Measurements from ENCODE around the gene GNAI2. TPM values are rescaled to one million over a fixed set of nuclear protein-coding genes. Genes with fewer than 3 reads are reported as not detected.

The GNAI2 gene
- total RNA-seq, 2 experiments from 2014 or later = 515 to 531 TPM

- peaks cover 19% of the 10 kb centered on the region for H3K27me3 Mint-ChIP-seq (ENCODE audit: low read depth)
- POLR2A ChIA-PET = interaction anchor here (0.7 to 4.7 kb wide), 9 partner anchors 9 to 83 kb away, joined by 3 to 21 read pairs (median 3); partner anchors contain the start of gene LSMEM2
These were observed 41.0 kb upstream of the GNAI2 start for GRCh38 chr3:50194903-50195500.

GRCh38 chr3:50195501-50196252, 40.3 kb upstream of the GNAI2 start:
- ATAC-seq = no peak
- CTCF ChIA-PET = interaction anchor here (0.9 to 6.7 kb wide), 19 partner anchors 7 to 394 kb away, joined by 3 to 185 read pairs (median 7); partner anchors contain the start of genes GNAI2, IFRD2 and SLC38A3

More at GRCh38 chr3:50194903-50195500, 41.0 kb upstream of the GNAI2 start:
- no peak overlapping the region for H3K4me3 Mint-ChIP-seq
- DNase-seq (peak; percentile 47), ATAC-seq (peak; percentile 55)
- peaks cover 16% of the 10 kb centered on the region for H3K4me1 Mint-ChIP-seq (ENCODE audit: low read depth)
- CTCF ChIA-PET = interaction anchor here (0.7 to 6.7 kb wide), 35 partner anchors 7 to 393 kb away, joined by 3 to 185 read pairs (median 4); partner anchors contain the start of genes GNAI2, HYAL3, IFRD2 and NAA80
- H3K27ac Mint-ChIP-seq = peak overlapping the region; percentile 20
- H3K36me3 Mint-ChIP-seq (ENCODE audit: low read depth) = no peaks in the 10 kb centered on the region
- H3K9me3 Mint-ChIP-seq (ENCODE audit: insufficient read depth) = no peaks in the 10 kb centered on the region

GRCh38 chr3:50196253-50196801, 39.7 kb upstream of the GNAI2 start:
- peaks cover 16% of the 10 kb centered on the region for H3K4me1 Mint-ChIP-seq (ENCODE audit: low read depth)
- H3K9me3 Mint-ChIP-seq (ENCODE audit: insufficient read depth) = no peaks in the 10 kb centered on the region
- H3K27me3 Mint-ChIP-seq (ENCODE audit: low read depth) = peaks cover 24% of the 10 kb centered on the region
- DNase-seq = no peak
- CTCF ChIA-PET = interaction anchor here (1.3 to 6.7 kb wide), 3 partner anchors 30 to 394 kb away, joined by 5 to 185 read pairs (median 42); no protein-coding TSS in a partner anchor
- H3K36me3 Mint-ChIP-seq (ENCODE audit: low read depth) = no peaks in the 10 kb centered on the region
- POLR2A ChIA-PET = interaction anchor here (1.2 to 4.7 kb wide), 3 partner anchors 25 to 82 kb away, joined by 3 to 21 read pairs (median 6); partner anchors contain the start of gene LSMEM2
- no peak for ATAC-seq
- no peak overlapping the region for H3K4me3 Mint-ChIP-seq
- H3K27ac Mint-ChIP-seq = no peak overlapping the region

More at GRCh38 chr3:50195501-50196252, 40.3 kb upstream of the GNAI2 start:
- no peaks in the 10 kb centered on the region for H3K9me3 Mint-ChIP-seq (ENCODE audit: insufficient read depth)
- no peak for DNase-seq
- H3K4me1 Mint-ChIP-seq (ENCODE audit: low read depth) = peaks cover 16% of the 10 kb centered on the region
- H3K27me3 Mint-ChIP-seq (ENCODE audit: low read depth) = peaks cover 19% of the 10 kb centered on the region
- no peak overlapping the region for H3K27ac Mint-ChIP-seq
- no peak overlapping the region for H3K4me3 Mint-ChIP-seq
- POLR2A ChIA-PET = interaction anchor here (1.2 to 4.7 kb wide), 5 partner anchors 9 to 83 kb away, joined by 3 to 21 read pairs (median 6); partner anchors contain the start of gene LSMEM2
- H3K36me3 Mint-ChIP-seq (ENCODE audit: low read depth) = no peaks in the 10 kb centered on the region

GRCh38 chr3:50201573-50202315, 34.3 kb upstream of the GNAI2 start:
- no peak overlapping the region for H3K27ac Mint-ChIP-seq
- ChIA-PET POLR2A (no interaction called here), CTCF (interaction anchor here (1.3 kb wide), 2 partner anchors 7 to 9 kb away, joined by 4 read pairs; no protein-coding TSS in a partner anchor)
- H3K27me3 Mint-ChIP-seq (ENCODE audit: low read depth) = peaks cover 41% of the 10 kb centered on the region
- ATAC-seq = no peak
- H3K4me1 Mint-ChIP-seq (ENCODE audit: low read depth) = no peaks in the 10 kb centered on the region
- no peaks in the 10 kb centered on the region for H3K9me3 Mint-ChIP-seq (ENCODE audit: insufficient read depth)
- H3K36me3 Mint-ChIP-seq (ENCODE audit: low read depth) = no peaks in the 10 kb centered on the region
- DNase-seq = no peak
- H3K4me3 Mint-ChIP-seq = no peak overlapping the region

- CTCF ChIA-PET = interaction anchor here (0.9 to 1.5 kb wide), 5 partner anchors 8 to 67 kb away, joined by 3 to 5 read pairs (median 4); partner anchors contain the start of gene SEMA3B
- POLR2A ChIA-PET = no interaction called here
- DNase-seq (no peak), ATAC-seq (no peak)
- no peaks in the 10 kb centered on the region for H3K9me3 Mint-ChIP-seq (ENCODE audit: insufficient read depth)
- no peaks in the 10 kb centered on the region for H3K36me3 Mint-ChIP-seq (ENCODE audit: low read depth)
- no peak overlapping the region for H3K4me3 Mint-ChIP-seq
- H3K27ac Mint-ChIP-seq = no peak overlapping the region
- peaks cover 41% of the 10 kb centered on the region for H3K27me3 Mint-ChIP-seq (ENCODE audit: low read depth)
- H3K4me1 Mint-ChIP-seq (ENCODE audit: low read depth) = no peaks in the 10 kb centered on the region
These were observed 33.5 kb upstream of the GNAI2 start for GRCh38 chr3:50202353-50203112.

- Mint-ChIP-seq H3K27ac (no peak overlapping the region), H3K4me3 (no peak overlapping the region), H3K4me1 (ENCODE audit: low read depth) (no peaks in the 10 kb centered on the region), H3K9me3 (ENCODE audit: insufficient read depth) (no peaks in the 10 kb centered on the region), H3K27me3 (ENCODE audit: low read depth) (peaks cover 43% of the 10 kb centered on the region), H3K36me3 (ENCODE audit: low read depth) (no peaks in the 10 kb centered on the region)
- ATAC-seq (no peak), DNase-seq (no peak)
- CTCF ChIA-PET = interaction anchor here (0.8 to 4.7 kb wide), 10 partner anchors 9 to 135 kb away, joined by 3 to 24 read pairs (median 4); partner anchors contain the start of gene SEMA3B
- POLR2A ChIA-PET = interaction anchor here (0.9 to 1.4 kb wide), 2 partner anchors 9 to 89 kb away, joined by 4 to 6 read pairs; partner anchors contain the start of gene IFRD2
These were observed 32.7 kb upstream of the GNAI2 start for GRCh38 chr3:50203113-50203808.

GRCh38 chr3:50203809-50204803, 31.9 kb upstream of the GNAI2 start:
- H3K4me3 Mint-ChIP-seq = no peak overlapping the region

GRCh38 chr3:50204804-50205412, 31.1 kb upstream of the GNAI2 start, which contains the start of gene SLC38A3:
Gene SLC38A3 (plus strand): TSS chr3:50205271. CDS start chr3:50214200, 8,929 bp downstream.
- Mint-ChIP-seq H3K36me3 (ENCODE audit: low read depth) (no peaks in the 10 kb centered on the region), H3K9me3 (ENCODE audit: insufficient read depth) (no peaks in the 10 kb centered on the region), H3K27me3 (ENCODE audit: low read depth) (peaks cover 44% of the 10 kb centered on the region), H3K4me3 (no peak within 1 kb of the TSS), H3K27ac (no peak within 1 kb of the TSS), H3K4me1 (ENCODE audit: low read depth) (no peaks in the 10 kb centered on the region)
- ATAC-seq = peak; percentile 30
- ChIA-PET CTCF (interaction anchor here (1.6 to 4.7 kb wide), 3 partner anchors 11 to 134 kb away, joined by 3 to 24 read pairs (median 5); no protein-coding TSS in a partner anchor), POLR2A (interaction anchor here (0.6 to 1.4 kb wide), 2 partner anchors 10 to 258 kb away, joined by 3 to 6 read pairs; no protein-coding TSS in a partner anchor)
- DNase-seq = no peak

More at GRCh38 chr3:50203809-50204803, 31.9 kb upstream of the GNAI2 start:
- Mint-ChIP-seq H3K36me3 (ENCODE audit: low read depth) (no peaks in the 10 kb centered on the region), H3K4me1 (ENCODE audit: low read depth) (no peaks in the 10 kb centered on the region), H3K27ac (no peak overlapping the region), H3K27me3 (ENCODE audit: low read depth) (peaks cover 46% of the 10 kb centered on the region), H3K9me3 (ENCODE audit: insufficient read depth) (no peaks in the 10 kb centered on the region)
- no peak for DNase-seq
- ChIA-PET POLR2A (interaction anchor here (0.6 to 1.4 kb wide), 3 partner anchors 9 to 258 kb away, joined by 3 to 6 read pairs (median 4); partner anchors contain the start of gene IFRD2), CTCF (interaction anchor here (0.8 to 4.7 kb wide), 8 partner anchors 10 to 135 kb away, joined by 3 to 24 read pairs (median 4); partner anchors contain the start of gene SEMA3B)
- no peak for ATAC-seq
